ENCODE measurements around the gene CHST6. TPM values are rescaled to one million over a fixed set of nuclear protein-coding genes. Genes with fewer than 3 reads are reported as not detected.

CHST6 gene
- total RNA-seq, 1 donor from 2014 or later, result 1.4 TPM

DNA sequence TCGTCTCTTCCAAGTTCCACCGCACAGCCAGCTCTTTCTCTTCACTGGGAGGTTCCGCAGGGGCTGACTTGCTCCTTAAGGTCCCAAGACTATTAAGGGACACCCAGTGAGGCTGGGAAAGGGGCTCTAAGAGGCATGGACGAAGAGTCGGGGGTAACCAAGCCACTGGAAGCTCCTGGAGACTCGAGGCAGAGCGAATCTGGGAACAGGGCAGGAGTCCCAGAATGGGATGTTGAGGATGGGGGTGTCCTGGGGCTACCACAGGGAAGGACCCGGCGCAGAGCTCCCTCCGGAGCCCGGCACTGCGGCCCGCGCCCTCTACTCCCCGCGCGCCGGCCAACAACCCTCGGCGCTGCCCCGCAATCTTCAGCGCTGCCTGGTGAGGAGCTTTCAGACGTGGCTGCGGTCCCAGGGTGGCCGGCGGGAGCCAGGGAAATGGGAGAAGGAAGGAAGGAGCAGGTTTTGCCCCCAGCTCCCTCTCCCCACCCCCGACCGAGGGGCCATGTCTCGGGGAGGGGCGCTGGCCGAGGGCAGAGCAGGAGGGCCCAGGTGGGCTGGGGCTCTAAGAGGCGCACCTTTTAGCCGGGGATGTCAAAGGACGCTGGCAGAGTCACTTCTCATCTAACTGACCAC, 40.1 kb upstream of the CHST6 start:
- H3K9me3 ChIP-seq (replicated peaks), result no peaks in the 10 kb centered on the region
- no peak overlapping the region for H3K27ac ChIP-seq (replicated peaks)
- no peak for DNase-seq
- no peaks in the 10 kb centered on the region for H3K36me3 ChIP-seq
- intact Hi-C loops (cut with micrococcal nuclease), result no loop called here
- TF ChIP-seq, protein P1, sequence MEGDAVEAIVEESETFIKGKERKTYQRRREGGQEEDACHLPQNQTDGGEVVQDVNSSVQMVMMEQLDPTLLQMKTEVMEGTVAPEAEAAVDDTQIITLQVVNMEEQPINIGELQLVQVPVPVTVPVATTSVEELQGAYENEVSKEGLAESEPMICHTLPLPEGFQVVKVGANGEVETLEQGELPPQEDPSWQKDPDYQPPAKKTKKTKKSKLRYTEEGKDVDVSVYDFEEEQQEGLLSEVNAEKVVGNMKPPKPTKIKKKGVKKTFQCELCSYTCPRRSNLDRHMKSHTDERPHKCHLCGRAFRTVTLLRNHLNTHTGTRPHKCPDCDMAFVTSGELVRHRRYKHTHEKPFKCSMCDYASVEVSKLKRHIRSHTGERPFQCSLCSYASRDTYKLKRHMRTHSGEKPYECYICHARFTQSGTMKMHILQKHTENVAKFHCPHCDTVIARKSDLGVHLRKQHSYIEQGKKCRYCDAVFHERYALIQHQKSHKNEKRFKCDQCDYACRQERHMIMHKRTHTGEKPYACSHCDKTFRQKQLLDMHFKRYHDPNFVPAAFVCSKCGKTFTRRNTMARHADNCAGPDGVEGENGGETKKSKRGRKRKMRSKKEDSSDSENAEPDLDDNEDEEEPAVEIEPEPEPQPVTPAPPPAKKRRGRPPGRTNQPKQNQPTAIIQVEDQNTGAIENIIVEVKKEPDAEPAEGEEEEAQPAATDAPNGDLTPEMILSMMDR (IDR thresholded peaks at IDR 0.05; ENCODE audit: borderline replicate concordance), result no peak
- H3K27me3 ChIP-seq (ENCODE audit: low read depth), result no peaks in the 10 kb centered on the region
- H3K4me3 ChIP-seq, result no peak overlapping the region
- peaks cover 13% of the 10 kb centered on the region for H3K4me1 ChIP-seq

DNA sequence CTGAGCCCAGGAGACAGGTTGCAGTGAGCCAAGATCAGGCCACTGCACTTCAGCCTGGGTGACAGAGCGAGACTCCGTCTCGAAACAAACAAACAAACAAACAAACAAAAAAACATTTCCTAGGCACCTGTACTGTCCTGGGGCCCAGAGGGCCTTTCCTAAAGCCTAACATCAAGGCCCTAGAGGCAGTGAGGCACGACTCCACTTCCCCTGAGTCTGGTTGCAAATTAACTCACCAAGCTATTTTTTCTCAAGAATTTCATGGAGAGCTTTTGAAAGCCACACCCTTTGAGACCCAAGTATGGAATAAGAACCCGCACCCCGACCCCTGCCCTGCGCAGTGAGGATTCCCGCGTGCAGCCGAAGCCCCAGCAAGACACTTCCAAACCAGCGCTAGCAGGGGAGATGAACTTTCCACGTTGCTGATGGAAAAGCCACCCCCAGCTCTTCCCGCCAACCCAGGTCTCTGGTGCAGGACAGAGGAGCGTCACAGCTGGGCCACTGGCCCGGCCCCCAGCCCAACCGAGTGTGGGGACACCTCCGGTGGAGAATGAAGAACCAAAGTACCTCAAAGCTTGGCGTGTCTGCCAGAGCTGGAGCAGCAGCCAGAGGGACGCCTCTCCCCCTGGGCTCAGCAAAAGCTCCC, 39.4 kb upstream of the CHST6 start:
- Histone ChIP-seq H3K4me1 (peaks cover 6% of the 10 kb centered on the region), H3K27ac (replicated peaks) (no peak overlapping the region), H3K4me3 (no peak overlapping the region), H3K9me3 (replicated peaks) (no peaks in the 10 kb centered on the region), H3K27me3 (ENCODE audit: low read depth) (no peaks in the 10 kb centered on the region), H3K36me3 (no peaks in the 10 kb centered on the region)
- TF ChIP-seq, protein P1 (IDR thresholded peaks at IDR 0.05; ENCODE audit: borderline replicate concordance), result no peak
- intact Hi-C loops (cut with micrococcal nuclease), result no loop called here
- no peak for DNase-seq

DNA sequence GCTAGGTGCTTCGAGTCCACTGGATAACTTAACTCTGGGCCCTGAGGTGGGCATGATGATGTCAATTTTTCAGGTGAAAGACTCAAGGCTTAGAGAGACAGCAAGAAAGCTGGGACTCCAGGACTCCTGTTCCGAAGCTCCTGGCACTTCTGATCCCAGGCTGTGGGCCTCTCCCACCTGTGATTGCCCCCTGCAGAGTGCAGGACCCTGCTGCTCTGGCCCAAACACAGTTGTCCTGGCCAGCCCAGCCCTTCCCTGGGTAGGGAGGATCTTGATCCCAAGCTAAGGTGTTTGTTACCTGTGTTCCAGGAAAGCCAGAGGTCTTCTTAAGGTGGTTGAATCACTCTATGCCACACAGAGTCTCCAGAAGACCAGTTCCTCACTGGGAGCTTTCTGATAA, 37.5 kb upstream of the CHST6 start:
- Histone ChIP-seq H3K27me3 (ENCODE audit: low read depth) (no peaks in the 10 kb centered on the region), H3K36me3 (no peaks in the 10 kb centered on the region), H3K9me3 (replicated peaks) (no peaks in the 10 kb centered on the region), H3K4me3 (no peak overlapping the region), H3K27ac (replicated peaks) (no peak overlapping the region), H3K4me1 (no peaks in the 10 kb centered on the region)
- TF ChIP-seq, protein P1 (IDR thresholded peaks at IDR 0.05; ENCODE audit: borderline replicate concordance), result no peak
- intact Hi-C loops (cut with micrococcal nuclease), result no loop called here
- DNase-seq, result no peak

DNA sequence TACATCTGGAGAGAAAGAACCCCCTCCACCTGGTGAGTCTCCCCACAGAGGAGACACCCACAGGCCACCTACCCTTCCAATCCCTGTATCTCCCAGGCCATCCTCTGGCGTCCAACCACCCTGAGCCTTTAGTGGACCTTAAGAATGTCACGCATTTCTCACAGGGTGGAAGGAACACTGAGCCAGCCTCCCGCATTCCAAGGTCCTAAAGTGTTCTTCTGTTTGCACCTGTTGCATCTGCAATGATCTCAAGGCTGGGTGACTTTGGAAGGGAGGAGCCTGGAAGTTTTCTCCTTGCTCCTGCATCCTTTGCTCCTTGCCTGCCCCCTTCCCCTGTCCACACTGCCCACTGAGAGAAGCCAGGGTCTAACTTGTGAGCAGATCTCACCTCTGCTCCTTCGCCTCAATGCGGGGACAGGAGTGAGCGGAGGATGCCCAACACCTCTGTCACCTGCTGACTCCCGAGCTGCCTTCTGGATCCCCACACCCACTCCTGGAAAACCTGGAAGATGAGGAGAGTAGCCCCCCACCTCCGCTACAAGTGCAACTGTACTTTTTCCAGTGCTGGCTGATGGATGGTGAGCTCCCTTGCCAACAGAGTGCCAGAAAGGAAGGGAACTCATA, 37.0 kb upstream of the CHST6 start:
- TF ChIP-seq, protein P1 (IDR thresholded peaks at IDR 0.05; ENCODE audit: borderline replicate concordance), result no peak
- intact Hi-C loops (cut with micrococcal nuclease), result no loop called here

DNA sequence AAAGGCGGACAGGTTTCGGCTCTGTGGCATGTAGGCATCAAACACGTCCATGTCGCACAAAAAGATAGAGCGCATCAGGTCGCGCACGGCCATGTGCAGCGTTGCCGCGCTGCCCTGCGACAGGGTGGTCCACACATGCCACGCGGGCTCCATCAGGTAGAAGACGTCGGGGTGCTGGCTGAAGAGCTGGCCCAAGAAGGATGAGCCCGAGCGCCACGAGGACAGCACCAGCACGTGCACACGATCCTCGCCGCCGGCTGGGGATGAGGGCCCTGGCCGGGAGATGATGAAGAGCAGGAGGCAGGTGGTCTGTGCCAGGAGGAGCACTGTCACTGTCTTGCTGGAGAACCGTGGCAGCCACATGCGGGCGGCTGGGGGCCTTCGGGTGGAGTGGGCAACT, 34.7 kb upstream of the CHST6 start:
- H3K4me1 ChIP-seq, result no peaks in the 10 kb centered on the region
- H3K4me3 ChIP-seq, result no peak overlapping the region
- H3K9me3 ChIP-seq (replicated peaks), result no peaks in the 10 kb centered on the region
- H3K36me3 ChIP-seq, result no peaks in the 10 kb centered on the region
- TF ChIP-seq, protein P1 (IDR thresholded peaks at IDR 0.05; ENCODE audit: borderline replicate concordance), result no peak
- H3K27me3 ChIP-seq (ENCODE audit: low read depth), result no peaks in the 10 kb centered on the region
- intact Hi-C loops (cut with micrococcal nuclease), result no loop called here
- DNase-seq, result no peak
- no peak overlapping the region for H3K27ac ChIP-seq (replicated peaks)

More for the DNA sequence above, 37.0 kb upstream of the CHST6 start:
- Histone ChIP-seq H3K4me3 (no peak overlapping the region), H3K4me1 (no peaks in the 10 kb centered on the region), H3K27me3 (ENCODE audit: low read depth) (no peaks in the 10 kb centered on the region), H3K27ac (replicated peaks) (no peak overlapping the region), H3K36me3 (no peaks in the 10 kb centered on the region), H3K9me3 (replicated peaks) (no peaks in the 10 kb centered on the region)
- no peak for DNase-seq
